SHP77 treated with DMSO at 0.1 percent for 48 hours (cell line): ENCODE results near the gene F13B.
"Not testable (repeated sequence)": the region's sequence is repeated elsewhere in the genome, so short reads cannot be mapped to it uniquely, and the experiment has no call there.

Experiments
- DNase-seq: peaks from one replicate; lab custom pipeline; 2025; lab: John Stamatoyannopoulos, UW

The F13B gene

DNA sequence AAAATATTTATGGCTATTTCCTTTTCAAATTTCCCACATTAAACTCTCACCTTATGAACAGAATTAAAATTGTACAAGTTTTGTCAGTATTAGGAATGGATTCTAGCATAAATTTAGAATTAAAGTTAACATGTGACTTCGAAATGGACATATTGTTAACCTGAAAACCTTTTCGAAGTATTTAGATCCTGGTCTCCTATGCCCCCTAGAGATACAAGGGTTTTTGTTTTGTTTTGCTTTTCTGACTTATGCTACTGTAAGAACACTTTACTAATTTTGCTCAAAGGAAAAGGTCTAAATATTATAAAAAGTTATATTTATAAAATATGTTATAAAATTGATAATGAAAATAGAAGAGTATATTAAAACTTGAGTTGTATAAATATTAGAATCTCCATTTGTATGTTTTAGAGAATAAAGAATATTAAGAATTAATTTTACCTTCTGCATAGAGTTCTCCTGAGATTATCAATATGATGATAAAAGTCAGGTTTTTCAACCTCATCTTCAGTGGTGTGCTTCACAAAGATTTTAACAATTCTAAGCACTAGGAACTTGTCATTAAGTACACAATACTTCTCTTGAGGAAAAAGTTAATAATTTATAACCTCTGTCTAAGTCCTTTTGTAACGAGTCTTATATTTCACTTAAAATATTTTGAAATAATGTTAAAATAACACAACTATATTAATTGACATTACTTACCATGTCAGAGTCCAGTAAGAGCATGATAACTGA lies at the start of gene F13B:
F13B (minus strand) TSS at position 542 of the 738 bp plus-strand sequence; CDS start at position 505, 37 bp downstream.
- DNase-seq = no peak

- DNase-seq = no peak
Measured at GRCh38 chr1:197116156-197116555, 49.1 kb upstream of the F13B start.

- DNase-seq = no peak
Measured at GRCh38 chr1:197106869-197107268, 39.8 kb upstream of the F13B start.

DNA sequence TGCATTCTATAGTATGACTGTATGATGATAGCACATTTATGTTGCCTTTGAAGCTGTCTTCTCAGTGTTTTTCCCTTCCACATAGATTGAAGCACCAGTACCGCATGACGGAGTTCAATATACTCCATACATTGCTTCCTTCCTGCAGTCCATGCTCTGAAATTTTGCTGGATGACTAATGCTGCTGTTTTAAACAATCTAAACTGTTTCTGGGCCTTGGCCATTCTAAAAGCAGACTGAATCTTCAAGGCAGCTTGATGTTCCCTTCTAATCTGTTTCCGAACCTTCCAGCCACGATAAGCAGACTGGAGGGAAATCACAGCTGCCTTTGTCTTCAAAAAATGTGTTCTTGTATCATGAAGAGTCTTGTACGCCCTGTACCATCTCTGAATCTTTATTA lies 36.2 kb upstream of the F13B start:
- DNase-seq = no peak

DNA sequence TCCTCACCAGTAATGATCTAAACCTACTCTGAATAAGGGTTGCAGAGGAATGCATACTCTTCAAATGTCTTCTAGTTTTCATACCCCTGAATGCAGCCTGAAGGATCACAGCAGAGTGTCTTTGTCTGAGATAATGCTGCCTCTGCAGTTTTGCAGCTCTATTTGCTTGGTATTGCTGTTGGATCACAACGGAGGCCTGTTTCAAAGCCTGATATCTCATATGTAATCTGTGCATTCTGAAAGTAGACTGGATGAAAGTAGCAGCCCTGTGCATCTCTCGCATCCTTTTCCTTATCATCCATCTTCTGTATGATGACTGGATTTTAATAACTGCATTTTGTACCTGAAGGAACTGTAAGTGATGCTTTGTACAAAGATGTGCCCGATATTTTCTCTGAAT lies 34.9 kb upstream of the F13B start:
- DNase-seq = no peak

GRCh38 chr1:197100677-197101076 lies 33.6 kb upstream of the F13B start:
- DNase-seq = no peak

GRCh38 chr1:197099444-197099843 lies 32.4 kb upstream of the F13B start:
- DNase-seq = no peak

GRCh38 chr1:197096971-197097370 lies 29.9 kb upstream of the F13B start:
- not testable (repeated sequence) for DNase-seq

- no peak for DNase-seq
Measured at GRCh38 chr1:197096137-197096536, 29.1 kb upstream of the F13B start.

GRCh38 chr1:197093226-197093885 lies 26.3 kb upstream of the F13B start:
- no peak for DNase-seq

GRCh38 chr1:197092491-197093023 lies 25.5 kb upstream of the F13B start:
- no peak for DNase-seq

DNA sequence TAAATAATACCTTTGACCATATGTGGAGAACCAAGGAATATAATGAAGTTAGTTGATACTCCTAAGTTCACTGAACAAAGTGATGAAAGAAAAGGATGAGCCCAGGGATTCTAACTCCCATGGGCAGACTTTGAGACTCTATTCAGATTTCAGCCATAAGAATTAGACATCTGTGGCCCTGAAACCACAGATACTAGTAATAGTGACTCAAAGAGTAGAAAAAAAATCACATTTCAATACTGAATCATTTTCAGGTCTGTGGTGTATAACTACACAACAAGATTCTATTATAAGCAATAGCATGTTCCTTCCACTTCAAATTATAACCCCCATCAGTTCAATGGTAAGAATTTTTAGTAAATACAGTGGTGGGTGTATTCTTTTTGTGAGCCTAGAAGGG lies 16.4 kb upstream of the F13B start:
- no peak for DNase-seq

- no peak for DNase-seq
Measured at GRCh38 chr1:197081117-197081753, 14.2 kb upstream of the F13B start.

- no peak for DNase-seq
Measured at GRCh38 chr1:197080323-197080722, 13.3 kb upstream of the F13B start.

DNA sequence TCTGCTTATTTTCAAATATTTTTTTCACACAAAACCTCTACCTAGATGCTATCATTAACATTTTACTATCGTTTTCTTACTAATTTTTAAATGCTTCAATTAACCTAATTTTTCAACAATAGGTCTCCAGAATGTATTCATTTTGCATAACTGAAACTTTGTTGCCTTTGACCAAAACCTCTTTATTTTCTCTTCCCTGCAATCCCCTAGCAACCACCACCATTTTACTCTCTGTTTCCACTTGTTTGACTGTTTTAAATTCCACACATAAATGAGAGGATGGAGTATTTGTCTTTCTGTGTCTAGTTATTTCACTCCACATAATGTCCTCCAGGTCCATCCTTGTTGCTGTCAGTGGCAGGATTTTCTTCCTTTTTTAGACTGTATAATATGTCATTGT lies 9.5 kb upstream of the F13B start:
- DNase-seq = no peak

DNA sequence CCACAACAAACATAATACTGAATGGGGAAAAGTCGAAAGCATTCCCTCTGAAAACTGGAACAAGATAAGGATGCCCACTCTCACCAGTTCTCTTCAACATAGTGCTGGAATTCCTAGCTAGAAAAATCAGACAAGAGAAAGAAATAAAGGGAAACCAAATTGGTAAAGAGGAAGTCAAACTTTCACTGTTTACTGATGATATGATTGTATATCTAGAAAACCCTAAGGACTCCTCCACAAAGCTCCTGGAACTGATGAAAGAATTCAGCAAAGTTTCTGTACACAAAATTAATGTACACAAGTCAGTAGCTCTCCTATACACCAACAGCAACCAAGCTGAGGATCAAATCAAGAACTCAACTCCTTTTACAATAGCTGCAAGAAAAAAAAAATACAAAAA lies 6.9 kb upstream of the F13B start:
- no peak for DNase-seq

DNA sequence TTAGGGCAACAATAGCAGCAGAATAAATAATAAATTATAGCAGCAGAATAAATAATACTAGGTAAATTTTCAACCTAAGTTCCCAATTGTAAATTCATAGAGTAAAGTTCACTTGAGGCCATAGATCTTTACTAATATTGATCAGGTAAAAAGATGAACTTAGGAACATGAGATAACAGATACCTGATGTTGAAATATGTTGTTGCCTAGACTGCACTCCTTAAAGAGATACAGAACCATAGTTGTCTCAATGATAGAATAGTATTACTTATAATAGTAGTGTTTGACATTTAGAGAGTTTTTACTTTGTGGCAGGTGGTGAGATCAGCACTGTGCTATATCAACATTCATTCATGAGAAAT lies 378 bp upstream of the F13B start:
- DNase-seq = no peak

GRCh38 chr1:197066277-197066676 lies 783 bp downstream of the F13B start:
- no peak for DNase-seq

- no peak for DNase-seq
Measured at GRCh38 chr1:197065559-197065958, 1.5 kb downstream of the F13B start.

GRCh38 chr1:197063212-197063611 lies 3.8 kb downstream of the F13B start:
- no peak for DNase-seq

GRCh38 chr1:197062692-197063091 lies 4.4 kb downstream of the F13B start:
- no peak for DNase-seq

GRCh38 chr1:197049100-197049499 lies 18.0 kb downstream of the F13B start:
- DNase-seq = no peak
